Measurements from ENCODE around the gene ZNF385A.
A peak's percentile ranks its signal among the peaks of the same experiment; 100 is the strongest.

ZNF385A gene, protein sequence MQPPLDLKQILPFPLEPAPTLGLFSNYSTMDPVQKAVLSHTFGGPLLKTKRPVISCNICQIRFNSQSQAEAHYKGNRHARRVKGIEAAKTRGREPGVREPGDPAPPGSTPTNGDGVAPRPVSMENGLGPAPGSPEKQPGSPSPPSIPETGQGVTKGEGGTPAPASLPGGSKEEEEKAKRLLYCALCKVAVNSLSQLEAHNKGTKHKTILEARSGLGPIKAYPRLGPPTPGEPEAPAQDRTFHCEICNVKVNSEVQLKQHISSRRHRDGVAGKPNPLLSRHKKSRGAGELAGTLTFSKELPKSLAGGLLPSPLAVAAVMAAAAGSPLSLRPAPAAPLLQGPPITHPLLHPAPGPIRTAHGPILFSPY

DNA sequence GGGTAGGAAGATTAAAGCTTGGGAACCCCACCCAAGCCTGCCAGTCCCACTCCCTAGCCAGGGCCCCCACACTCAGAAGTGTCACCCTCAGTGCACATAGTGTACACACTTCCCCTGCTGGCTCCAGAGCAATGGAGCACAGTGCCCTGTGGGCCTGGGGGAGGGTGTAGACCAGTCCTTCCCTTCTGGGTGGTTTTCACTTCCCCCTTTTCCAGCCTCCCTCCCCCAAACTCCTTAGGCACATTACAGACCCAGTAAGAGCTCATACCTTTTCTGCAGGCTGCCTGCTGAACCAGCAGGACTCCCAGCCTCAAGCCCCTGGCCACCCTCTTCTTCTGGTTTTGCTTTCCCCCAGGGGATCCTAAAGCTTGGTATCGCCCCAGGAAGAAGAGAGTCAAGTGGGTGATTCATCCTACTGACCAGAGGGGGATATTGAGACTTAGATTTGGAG, at the start of gene ZNF385A:
ZNF385A (minus strand) TSS at position 143 of the 451 bp plus-strand sequence. CDS start 219 bp downstream, outside the sequence.
- DNase-seq (ENCODE audit: low read depth), result no peak

DNA sequence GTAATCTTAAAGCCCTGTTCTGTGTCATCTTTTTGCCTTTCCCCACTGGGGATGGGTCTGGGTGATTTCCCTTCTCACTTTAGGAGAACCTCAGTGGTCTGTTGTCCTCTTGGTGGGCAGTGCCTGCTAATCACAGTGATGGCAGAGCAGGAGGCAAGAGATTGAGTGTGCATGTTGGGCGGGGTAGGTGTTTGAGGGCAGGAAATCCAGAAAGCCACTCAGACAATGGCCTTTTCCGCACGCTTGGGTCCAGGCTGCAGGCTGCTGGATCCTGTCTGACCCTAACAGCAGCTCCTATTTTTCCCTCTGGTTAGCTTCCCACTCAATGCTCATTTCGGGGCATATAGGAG, 48.3 kb upstream of the ZNF385A start:
- no peak for DNase-seq (ENCODE audit: low read depth)

DNA sequence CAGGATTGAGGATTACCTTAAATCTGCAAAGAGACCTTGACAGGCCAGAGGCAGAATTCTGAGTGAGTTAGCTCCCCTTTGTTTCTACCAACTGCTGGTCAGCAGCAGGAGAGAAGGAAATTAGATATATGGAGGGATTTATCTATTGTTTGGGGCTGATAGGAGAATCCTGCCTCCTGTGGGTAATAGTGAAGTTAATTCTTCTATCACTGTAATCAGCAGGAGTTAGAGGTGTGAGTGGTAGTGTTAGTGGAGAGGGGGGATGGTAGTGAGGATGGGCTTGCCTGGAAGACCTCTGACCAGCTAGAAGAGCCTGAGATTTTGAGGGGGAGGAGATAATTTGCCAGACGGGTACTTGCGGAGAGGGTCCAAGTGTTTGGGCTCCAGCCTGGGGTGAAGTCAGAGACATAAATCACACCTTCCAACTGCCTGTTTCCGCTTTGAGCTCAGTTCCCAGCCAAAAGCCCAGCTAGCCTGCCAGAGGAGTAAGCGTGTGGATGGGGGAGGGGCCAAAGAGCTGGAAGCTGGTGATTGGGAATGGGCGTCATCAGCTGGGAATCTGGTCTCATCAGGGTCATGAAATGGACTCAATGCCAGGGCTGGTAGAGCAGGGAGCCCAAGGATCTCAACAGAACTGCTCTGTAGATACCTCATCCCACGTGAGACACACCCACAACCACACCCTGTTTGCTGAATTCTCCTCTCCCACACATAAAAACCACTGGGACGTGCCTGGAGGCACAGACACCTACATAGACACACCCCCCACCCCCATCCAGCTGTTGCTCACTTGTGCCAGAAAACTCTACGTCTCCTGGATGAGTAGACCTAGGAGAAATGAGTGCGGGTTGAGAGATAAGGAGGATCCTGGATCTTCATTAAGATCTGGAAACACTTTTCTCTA, 47.6 kb upstream of the ZNF385A start:
- DNase-seq (ENCODE audit: low read depth), result no peak

DNA sequence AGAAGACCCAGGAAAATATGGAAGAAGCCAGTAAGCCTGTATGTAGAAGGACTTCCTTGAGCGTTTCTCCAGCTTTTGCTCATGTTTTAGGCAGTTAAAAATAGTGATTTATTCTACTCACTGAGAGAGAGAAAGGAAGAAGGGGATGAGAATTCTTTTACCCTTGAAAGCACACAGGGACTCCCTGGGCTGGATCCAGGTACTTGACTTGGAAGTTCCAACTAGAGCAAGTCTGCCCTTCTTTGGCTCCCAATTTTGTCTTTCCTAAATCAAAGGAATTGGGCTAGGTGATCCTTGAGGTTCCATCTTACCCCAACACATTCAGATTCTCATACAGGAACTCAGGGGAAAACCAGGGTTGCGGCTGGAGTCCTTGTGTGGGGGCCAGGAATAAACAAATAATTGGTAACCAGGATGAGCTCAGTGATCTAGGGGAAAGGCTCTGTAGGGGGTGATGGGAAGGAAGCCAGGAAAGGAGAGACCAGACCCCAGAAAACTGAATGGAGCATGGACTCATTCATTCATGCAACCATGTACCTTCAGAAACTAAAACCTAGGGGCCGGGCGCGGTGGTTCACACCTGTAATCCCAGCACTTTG, 46.0 kb upstream of the ZNF385A start:
- no peak for DNase-seq (ENCODE audit: low read depth)

DNA sequence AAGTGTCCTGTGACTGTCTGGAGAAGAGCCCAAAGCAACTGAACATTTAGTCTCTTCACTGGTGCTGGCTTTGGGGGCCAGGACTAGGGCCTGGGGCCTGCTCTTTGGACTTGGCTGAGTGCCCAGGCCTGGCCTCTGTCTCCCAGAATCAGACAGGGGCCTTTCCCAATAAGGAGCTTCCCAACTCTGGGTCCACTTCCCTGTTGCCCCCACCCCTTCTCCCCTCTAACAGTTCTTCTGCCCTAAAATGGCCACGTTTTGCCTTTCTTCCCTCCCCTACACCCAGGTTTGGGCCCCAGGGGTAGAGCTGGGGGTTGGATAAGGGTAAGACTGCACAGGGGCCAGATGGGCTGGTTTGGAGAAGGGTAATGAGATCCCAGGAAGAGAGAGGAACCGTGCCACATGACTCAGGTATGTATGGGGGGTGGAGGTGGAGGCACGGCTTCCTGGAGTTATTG, 44.5 kb upstream of the ZNF385A start:
- no peak for DNase-seq (ENCODE audit: low read depth)

DNA sequence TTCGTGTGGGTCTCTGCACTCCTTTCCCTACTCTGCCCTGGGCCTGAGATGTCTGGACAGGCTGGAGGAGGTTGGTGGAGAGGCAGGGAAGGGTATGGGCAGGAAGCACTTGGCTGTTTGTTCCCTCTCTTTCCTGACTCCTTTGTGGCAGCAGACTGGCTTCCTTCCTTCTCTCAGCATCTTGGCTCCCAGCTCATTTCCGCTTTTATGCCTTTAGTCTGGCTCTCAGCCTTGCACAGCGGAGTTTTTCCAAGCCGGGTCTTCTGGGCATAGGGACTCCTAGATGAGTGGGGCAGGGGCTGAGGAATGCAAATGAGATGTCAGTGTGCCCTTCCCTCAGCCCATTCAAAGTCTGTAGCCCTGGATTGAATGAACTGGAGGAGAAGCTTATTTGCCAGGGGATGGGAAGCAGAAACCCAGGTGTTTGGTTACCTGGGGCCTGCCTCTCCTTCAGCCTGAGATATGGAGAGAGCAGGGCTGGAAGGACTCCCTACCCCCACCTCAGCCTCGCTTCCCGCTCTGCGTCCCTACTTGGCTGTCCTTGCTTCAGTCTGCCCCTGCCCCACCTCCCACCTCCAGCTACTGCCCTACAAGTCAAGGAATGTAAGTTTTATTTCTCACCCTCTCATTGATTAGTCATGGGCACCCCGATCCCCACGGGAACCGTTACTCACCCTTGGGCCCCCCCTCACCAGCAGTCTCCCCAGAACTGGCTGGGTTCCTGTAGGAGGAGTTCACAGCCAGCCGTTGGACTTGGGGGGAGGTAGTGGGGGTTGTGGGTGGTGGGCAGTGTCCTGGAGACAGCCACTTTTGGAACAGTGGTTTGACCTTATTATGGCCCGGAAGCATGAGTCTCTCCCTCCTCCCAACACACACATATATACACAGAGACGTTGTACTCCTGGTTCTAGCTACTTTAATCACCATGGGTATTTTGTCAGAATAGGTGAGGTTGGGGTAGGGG, 43.8 kb upstream of the ZNF385A start:
- DNase-seq (ENCODE audit: low read depth), result peak; percentile 76

DNA sequence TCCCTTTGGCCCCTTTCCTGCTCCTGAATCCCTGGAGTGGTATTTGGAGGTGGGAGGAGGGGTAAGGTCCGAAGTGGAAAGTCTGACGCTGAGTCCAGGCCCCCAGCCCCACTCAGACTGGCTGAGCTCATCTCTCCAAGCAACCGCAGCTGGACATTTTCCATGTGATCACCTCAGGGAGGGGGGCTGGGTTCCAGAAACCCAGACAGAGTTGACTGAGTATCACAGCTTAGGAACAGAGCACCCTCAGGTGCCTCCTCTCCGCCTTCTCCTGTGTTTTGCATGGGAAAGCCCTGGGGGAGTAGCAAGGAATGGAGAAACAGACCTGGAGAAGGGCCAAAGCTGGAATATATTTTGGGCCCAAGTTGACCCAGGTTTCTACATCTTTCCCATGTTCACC, 42.6 kb upstream of the ZNF385A start:
- DNase-seq (ENCODE audit: low read depth), result no peak

DNA sequence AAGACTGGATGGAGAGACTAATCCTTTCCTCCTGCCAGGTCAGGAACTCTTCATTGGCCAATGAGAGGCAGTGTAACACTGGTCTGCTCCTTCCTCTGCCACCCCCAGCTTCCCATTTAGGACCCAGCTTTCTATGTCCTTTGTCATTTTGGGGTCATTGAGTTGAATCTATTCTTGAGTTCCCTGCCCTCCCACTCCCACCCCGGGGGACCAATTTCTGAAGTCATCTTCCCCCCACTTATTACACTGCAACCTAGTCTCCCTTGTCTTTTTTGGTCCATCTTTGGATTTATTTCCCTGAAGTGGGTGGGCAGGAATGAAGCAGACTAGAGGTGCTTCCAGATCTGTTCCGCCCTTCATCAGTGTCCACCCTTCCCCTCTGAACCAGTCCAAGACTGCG, 42.2 kb upstream of the ZNF385A start:
- no peak for DNase-seq (ENCODE audit: low read depth)

DNA sequence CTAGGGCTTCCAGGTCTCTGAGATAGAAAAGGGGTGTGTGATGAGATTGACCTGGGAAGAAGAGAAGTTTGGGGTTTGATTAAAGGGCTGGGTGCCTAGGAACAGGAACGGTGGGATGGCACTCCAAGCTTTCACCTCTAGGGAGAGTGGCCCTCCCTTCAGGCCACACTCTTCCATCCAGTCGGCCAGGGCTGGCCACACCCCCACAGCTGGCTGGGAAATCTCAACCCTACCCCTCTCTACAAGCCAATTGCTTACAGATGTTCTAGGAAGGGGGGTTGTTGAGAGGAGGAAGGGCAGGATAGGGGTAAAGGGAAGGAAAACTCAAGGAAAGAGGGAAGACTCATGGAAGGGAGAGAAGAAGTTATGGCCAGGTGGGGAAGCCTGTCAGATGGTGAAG, 41.2 kb upstream of the ZNF385A start:
- no peak for DNase-seq (ENCODE audit: low read depth)

DNA sequence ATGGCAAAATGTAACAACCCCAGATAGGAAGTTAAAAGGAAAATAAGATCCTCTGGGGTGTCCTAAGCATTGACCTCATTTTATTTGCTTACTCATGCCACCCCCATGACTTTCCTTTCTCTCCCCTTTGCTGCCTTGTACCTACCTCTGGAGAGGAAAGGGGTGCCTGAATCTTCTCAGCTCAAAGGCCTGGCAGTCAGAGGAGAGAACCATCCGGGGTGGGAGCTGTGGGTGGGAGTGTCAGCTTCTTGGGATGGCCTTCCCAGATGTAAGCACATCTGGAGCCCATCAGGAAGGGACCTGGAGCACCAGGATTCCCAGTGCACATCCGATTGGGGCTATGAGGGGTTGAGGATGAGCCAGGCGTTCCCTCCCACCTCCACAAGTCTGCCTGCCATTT, 39.7 kb upstream of the ZNF385A start:
- no peak for DNase-seq (ENCODE audit: low read depth)

DNA sequence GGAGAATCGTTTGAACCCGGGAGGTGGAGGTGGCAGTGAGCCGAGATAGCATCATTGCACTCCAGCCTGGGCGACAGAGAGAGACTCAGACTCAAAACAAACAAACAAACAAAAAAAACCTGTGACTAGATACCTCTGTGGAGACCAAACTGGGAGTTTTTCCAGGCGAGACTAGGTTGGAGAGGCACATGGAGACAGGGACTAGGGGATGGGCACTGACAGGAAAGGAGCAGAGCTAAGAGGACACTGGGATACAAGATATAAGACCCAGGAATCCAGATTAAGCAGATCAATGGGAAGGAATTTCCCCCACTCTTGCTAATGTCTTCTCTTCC, 39.2 kb upstream of the ZNF385A start:
- no peak for DNase-seq (ENCODE audit: low read depth)

DNA sequence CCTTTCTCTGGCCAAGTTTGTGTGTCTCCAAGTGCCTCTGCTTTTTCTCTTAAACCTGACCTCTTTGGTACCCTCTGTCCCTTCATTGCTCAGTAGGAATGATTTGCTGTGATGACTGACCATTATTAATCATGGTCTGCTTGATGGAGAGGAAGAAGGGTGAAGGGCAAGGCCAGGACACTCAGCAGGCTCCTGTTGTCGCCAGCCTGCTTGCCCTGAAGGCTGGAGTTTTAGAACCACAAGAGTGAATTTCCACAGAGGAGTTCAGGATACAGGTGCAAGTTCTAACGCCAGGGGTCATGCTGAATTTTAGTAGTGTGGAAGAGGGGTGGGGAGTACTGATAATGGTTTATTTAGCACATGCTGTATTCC, 37.3 kb upstream of the ZNF385A start:
- no peak for DNase-seq (ENCODE audit: low read depth)

DNA sequence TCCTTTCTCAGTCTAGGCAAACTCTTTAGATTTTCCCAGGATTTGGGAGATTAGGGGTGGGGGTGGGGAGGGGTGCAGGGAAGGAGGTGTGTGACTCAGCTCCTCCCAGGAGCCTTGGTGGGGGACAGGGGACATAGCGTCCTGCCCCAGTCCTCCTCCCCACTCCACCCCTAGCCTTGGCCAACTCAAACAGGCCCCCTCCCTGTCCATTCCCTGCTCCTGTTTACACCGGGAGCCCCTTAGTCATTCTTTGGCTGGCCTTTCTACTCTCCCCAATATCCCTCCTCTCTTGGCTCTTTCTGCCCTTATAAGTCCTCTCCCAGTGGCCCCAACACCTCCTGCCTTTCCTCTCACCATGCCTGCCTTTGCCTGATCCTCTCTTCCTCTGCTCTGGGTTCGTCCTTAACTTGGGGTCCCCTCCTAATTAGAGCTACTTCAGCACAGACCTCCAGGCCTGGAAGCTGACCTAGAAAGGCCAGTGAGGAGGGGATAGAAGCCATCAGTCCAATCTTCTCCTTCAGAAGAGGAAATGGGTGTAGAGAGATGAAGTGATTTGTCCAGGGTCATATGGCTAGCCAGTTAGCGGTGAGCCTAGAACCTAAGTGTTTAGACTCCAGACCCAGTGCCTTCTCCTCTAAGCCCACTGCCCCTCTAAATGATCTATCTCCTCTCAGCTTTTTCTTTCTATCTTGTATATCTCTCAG, 36.8 kb upstream of the ZNF385A start:
- no peak for DNase-seq (ENCODE audit: low read depth)

DNA sequence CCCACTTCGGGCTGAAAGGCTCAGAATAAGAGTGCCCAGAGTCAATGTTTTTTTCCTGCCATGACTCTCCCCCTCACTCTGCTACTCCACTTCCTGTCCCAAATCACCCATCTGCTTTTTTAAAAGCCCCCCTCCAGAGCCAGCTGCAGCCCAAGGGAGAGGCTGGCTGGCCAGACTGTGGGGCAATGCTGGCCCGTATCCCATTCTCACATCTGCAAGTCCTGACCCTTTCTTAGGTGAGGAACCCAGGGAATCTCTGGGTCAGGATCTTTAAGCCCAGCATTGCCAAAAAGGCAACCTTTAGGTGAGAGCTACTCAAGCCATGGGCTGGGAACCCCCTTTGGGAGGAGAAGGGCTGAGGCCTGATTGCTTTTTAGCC, 36.2 kb upstream of the ZNF385A start:
- no peak for DNase-seq (ENCODE audit: low read depth)

DNA sequence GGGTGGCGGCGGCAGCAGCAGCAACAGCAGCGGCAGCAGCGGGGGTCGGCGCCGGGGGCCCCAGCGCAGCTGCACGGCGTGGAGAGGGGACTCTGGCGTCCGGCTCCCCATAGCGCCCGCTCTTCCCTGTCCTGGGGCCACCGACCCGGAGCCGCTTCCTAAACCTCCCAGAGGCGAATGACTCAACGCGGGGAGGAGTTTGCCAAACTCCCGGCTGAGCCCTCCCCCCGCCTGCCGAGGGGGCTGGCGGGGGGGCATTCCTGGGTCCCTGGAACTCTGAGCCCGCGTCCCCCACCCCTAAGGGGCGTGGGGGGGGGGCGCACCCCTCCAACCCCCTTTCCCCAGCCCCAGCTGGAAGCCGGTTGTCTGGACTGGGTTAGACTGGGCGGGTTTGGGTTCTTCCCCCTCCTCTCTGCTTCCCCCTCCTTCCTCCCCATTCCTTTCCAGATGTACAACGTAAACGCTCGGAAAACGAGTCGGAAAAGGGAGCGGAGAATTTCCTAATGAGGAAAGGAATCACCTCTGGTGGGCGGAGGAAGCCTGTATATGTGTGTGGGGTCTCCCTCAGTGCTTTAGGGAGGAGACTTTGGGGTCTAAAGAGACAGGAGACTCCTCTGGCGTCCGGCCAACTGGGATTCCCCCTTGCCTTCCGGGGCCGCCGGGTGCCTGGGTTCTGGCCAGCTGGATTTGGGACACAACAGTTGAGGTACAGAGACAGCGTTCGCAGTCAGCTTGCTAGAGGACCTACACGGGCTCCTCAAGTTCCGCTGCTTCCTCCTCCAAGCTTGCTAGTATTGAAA, 34.8 kb upstream of the ZNF385A start, which contains the start of gene ITGA5:
ITGA5 (minus strand) TSS at position 179 of the 800 bp plus-strand sequence; CDS start at position 111, 68 bp downstream.
- no peak for DNase-seq (ENCODE audit: low read depth)

DNA sequence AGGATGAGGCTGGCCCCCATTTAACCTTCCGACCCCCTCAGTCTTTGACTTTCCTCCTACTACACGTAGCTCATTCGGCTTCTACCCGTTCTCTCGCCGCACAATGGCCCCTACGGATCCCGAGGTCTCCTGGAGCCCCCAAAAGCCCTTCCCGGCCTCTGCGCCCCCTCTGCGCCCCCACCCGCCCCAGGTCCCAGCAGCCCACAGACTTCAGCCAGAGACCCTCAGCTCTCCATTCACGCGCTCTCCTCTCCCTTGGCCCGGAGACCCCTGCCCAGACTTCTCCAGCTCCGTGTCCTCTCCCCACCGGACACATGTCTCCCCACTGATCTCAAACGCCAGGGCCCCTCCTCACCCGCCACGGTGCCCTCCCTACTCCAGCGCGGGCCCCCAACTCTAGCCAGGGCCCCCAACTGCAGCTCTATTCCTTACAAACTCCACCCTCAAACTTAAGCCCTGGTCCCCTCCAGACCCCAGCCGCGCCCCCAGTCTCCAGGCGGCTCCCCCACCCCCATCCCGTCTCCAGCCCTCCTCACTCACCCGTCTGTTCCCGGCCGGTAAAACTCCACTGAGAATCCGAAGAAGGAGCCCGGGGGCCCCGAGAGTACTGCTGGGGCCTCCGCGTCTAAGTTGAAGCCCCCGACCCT, 34.0 kb upstream of the ZNF385A start:
- DNase-seq (ENCODE audit: low read depth), result no peak

DNA sequence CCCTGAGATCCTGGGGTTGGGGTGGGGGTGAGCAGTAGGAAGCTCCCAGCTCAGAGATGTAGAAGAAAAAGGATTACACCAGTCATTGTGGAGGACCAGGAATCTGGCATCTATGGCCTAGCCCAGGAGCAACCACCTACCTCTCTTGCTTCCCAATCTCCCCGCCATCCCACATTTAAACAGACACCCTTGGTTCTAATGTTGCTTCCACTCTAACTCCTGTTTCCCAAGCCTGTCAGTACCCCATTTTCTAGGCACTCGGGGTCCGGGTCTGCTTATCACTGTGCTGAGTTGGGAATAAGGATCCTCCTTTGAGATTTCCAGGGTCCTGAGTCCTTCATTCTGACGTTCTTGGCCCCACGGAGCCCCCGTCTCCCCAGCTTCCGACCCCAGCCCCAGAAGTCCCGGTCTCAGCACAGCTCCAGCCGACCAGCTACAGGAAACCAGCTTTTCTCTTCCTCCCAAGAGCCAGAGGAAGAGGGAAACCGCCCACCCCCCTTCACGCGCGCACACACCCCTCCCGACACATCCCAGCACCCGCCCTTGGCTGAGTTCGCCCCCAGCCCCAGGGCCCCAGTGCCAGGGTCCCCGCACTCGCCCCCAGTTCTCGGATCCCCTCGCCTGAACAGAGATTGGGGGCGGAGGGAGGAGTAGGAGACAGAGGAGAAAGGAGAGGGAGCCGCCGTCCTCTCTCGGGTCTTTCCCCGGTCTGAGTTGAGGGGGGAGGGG, 33.3 kb upstream of the ZNF385A start:
- no peak for DNase-seq (ENCODE audit: low read depth)

DNA sequence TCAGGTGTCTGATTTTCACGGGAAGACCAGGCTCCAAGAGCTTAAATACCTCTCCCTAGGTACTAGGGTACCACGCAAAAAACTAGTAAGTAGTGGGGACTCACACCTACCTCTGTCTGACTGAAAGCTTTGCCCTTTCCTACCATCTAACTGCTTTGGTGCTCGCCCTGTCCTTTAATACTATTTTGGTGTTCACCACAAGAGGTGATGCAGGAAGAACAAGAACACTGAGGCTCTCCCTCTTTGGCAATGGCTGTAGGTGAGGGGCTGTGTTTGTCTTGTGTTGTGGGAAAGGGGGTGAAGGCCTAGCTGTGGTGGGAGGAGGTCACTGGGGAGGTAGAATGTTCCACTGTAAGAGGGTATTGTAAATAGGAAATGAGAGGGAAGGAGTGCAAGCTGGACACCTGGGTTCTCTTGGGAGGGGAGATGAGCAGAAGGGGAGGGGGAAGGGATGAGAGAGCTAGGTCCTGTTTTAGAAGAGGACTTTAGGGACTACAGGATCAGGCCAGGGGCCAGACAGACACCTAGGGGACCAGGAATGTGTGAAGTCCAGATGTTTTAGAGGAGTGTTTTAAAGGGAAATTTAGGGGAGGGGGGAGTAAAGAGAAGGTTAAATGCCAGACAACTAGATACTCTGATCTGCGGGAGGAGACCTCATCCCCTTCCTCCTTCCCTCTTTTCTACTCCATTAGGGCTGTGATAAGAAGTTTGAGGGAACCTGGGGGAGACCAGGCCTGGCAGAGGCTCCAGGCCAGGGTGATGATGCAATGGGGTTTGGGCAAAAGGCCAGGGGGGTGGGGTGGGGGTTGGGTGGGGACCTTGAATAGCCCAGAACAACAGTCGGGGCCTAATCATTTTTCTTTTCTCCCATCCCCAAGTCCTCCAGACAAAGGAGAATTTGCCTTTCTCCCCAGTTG, 32.4 kb upstream of the ZNF385A start:
- no peak for DNase-seq (ENCODE audit: low read depth)
